A549 (cell line): ENCODE measurements around the gene EPB41L4A. TPM values are rescaled to one million over a fixed set of nuclear protein-coding genes. Genes with fewer than 3 reads are reported as not detected.

Experiments used
- ATAC-seq, 2 experiments: fragments of 200-7000 bp in 1 of 2; fragments of >200 bp in 1 of 2; cut with Nextera tagmentation in 1 of 2; cut with Tn5 transposase in 1 of 2; 3 replicates each; pipeline versions ENCODE4 v1.8.0 to v1.9.1; 2018 to 2020; ENCODE audit warnings: mild to moderate bottlenecking in 1 of 2, moderate library complexity in 1 of 2
- CTCF ChIA-PET: fragments of 300-600 bp; sonication (Branson Sonifier 250); formaldehyde crosslinking; extraction: SDS; loops from one replicate; lab custom pipeline; 2021; ENCODE audit warnings: antibody characterized with exemption, inconsistent platforms; lab: Yijun Ruan, JAX
- POLR2A ChIA-PET: fragments of 350-600 bp; formaldehyde crosslinking; extraction: SDS; loops from one replicate; lab custom pipeline; 2021; ENCODE audit warnings: antibody characterized with exemption, inconsistent platforms; lab: Yijun Ruan, JAX
- DNase-seq, 2 experiments: peaks; one replicate each; pipeline versions ENCODE4 v3.0.0 to v3.0.0-alpha.2; 2011 to 2016; ENCODE audit warnings: low read depth in 1 of 2, low spot score in 1 of 2
- FAIRE-seq: peaks from 2 replicates; lab custom pipeline; 2011; peaks lifted over from hg19 to GRCh38; lab: Jason Lieb, UNC
- H3K27ac ChIP-seq, 2 experiments: fragments of >200 bp; sonication (Bioruptor Twin); formaldehyde crosslinking; 3 replicates each; pipeline ENCODE4 v1.5.1; 2016 to 2017
- H3K4me1 ChIP-seq: fragments of >200 bp; sonication (Bioruptor Twin); formaldehyde crosslinking; 3 replicates; pipeline ENCODE4 v1.6.1; 2016
- H3K4me2 ChIP-seq: fragments of >200 bp; sonication (Bioruptor Twin); formaldehyde crosslinking; 3 replicates; pipeline ENCODE4 v1.6.1; 2016
- H3K4me3 ChIP-seq: fragments of >200 bp; sonication (Bioruptor Twin); formaldehyde crosslinking; 3 replicates; pipeline ENCODE4 v1.5.1; 2016
- H3K9me3 ChIP-seq: fragments of >200 bp; sonication (Bioruptor Twin); formaldehyde crosslinking; 3 replicates; pipeline ENCODE4 v1.6.1; 2016
- EHMT2 ChIP-seq: fragments of 200-600 bp; sonication (generic); IDR thresholded peaks from 2 replicates; pipeline ENCODE4 v1.6.1; 2016; ENCODE audit warnings: antibody characterized with exemption, low read depth, mild to moderate bottlenecking, moderate library complexity
- EP300 ChIP-seq, 2 experiments: fragments of >200 bp; sonication (Bioruptor Twin); formaldehyde crosslinking; IDR thresholded peaks; 2 replicates in 1 of 2; 3 replicates in 1 of 2; pipeline ENCODE4 v1.6.1; 2016 to 2017
- ESRRA ChIP-seq: fragments of 150-350 bp; IDR thresholded peaks from 2 replicates; pipeline ENCODE4 v1.6.1; 2014; ENCODE audit warnings: mild to moderate bottlenecking, low read length, borderline replicate concordance
- HOXB5 ChIP-seq: fragments of 250-450 bp; sonication (Bioruptor Pico); IDR thresholded peaks from 2 replicates; pipeline ENCODE4 v1.5.0; 2020; ENCODE audit warnings: mild to moderate bottlenecking, moderate library complexity
- JUN ChIP-seq, 2 experiments: fragments of >200 bp; sonication (Bioruptor Twin); formaldehyde crosslinking; IDR thresholded peaks; 2 replicates in 1 of 2; 3 replicates in 1 of 2; pipeline ENCODE4 v1.6.1; 2016 to 2017
- JUNB ChIP-seq: fragments of >200 bp; sonication (Bioruptor Twin); formaldehyde crosslinking; IDR thresholded peaks from 2 replicates; pipeline ENCODE4 v1.6.1; 2016
- MAFK ChIP-seq: fragments of 450-650 bp; IDR thresholded peaks from 2 replicates; pipeline ENCODE4 v1.6.1; 2014; ENCODE audit not compliant: partially characterized antibody
- MYC ChIP-seq: IDR thresholded peaks from 2 replicates; pipeline ENCODE4 v1.6.1; 2012; ENCODE audit warnings: mild to moderate bottlenecking, inconsistent platforms, low read length, improper control_type of control experiment, borderline replicate concordance
- NPAS2 ChIP-seq: fragments of 250-450 bp; sonication (Bioruptor Pico); IDR thresholded peaks from 2 replicates; pipeline ENCODE4 v1.8.0; 2022; ENCODE audit warnings: mild to moderate bottlenecking, moderate library complexity, borderline replicate concordance
- PHF8 ChIP-seq: fragments of 200-600 bp; sonication (generic); IDR thresholded peaks from 2 replicates; pipeline ENCODE4 v1.6.1; 2016; ENCODE audit warnings: low read depth, mild to moderate bottlenecking, antibody characterized with exemption, moderate library complexity, borderline replicate concordance
- RAD21 ChIP-seq, 2 experiments: fragments of >200 bp in 1 of 2; sonication (Bioruptor Twin) in 1 of 2; formaldehyde crosslinking in 1 of 2; IDR thresholded peaks in 1 of 2; conservative IDR thresholded peaks in 1 of 2; 2 replicates in 1 of 2; 3 replicates in 1 of 2; pipeline ENCODE4 v1.6.1; 2012 to 2018; ENCODE audit warnings: inconsistent platforms in 1 of 2
- RCOR1 ChIP-seq: fragments of 150-350 bp; IDR thresholded peaks from 2 replicates; pipeline ENCODE4 v1.6.1; 2014; ENCODE audit warnings: antibody characterized with exemption, low read length, low read depth
- RFX5 ChIP-seq: fragments of 450-650 bp; IDR thresholded peaks from 2 replicates; pipeline ENCODE4 v1.7.1; 2014; ENCODE audit warnings: antibody characterized with exemption, mild to moderate bottlenecking, moderate library complexity
- SMC3 ChIP-seq: fragments of >200 bp; sonication (Bioruptor Twin); formaldehyde crosslinking; IDR thresholded peaks from 3 replicates; pipeline ENCODE4 v1.6.1; 2018; ENCODE audit warnings: inconsistent platforms
- ZC3H11A ChIP-seq: fragments of 450-650 bp; IDR thresholded peaks from 2 replicates; pipeline ENCODE4 v1.6.1; 2014; ENCODE audit warnings: antibody characterized with exemption, mild to moderate bottlenecking
- ZNF302 ChIP-seq: fragments of 250-450 bp; sonication (Bioruptor Pico); IDR thresholded peaks from 2 replicates; pipeline ENCODE4 v1.9.0; 2021; ENCODE audit warnings: inconsistent platforms, mild to moderate bottlenecking, moderate library complexity
- ZSCAN20 ChIP-seq: fragments of 250-450 bp; sonication (Bioruptor Pico); IDR thresholded peaks from 2 replicates; pipeline ENCODE4 v1.8.0; 2022; ENCODE audit warnings: mild to moderate bottlenecking, moderate library complexity
- WGBS: methylation state at CpG from one replicate; pipeline ENCODE4 v1.1.6; 2017; ENCODE audit errors: missing lambda C conversion rate; 5-methylcytosine and 5-hydroxymethylcytosine counted together
- polyA plus RNA-seq, 4 experiments: library from polyadenylated mRNA; depleted of rRNA in 3 of 4; stranded (reverse); fragments of >200 nt; fragmentation: RNase III in 1 of 4; extraction: RNeasy Plus Mini Kit Qiagen cat#74134 plus additional on column Dnase treatment in 1 of 4; gene quantifications; 2 replicates in 3 of 4; 3 replicates in 1 of 4; pipeline ENCODE4 v1.2.3, GENCODE V29; 2011 to 2017
- TF ChIP-seq, protein P1 (sequence below): IDR thresholded peaks from 2 replicates; pipeline ENCODE4 v1.6.1; 2012; ENCODE audit warnings: low read depth, borderline replicate concordance
- TF ChIP-seq, protein P2 (sequence below): fragments of 450-650 bp; IDR thresholded peaks from 2 replicates; pipeline ENCODE4 v1.6.1; 2014; ENCODE audit warnings: antibody characterized with exemption
- TF ChIP-seq, protein P3 (sequence below): fragments of >200 bp; sonication (Bioruptor Twin); formaldehyde crosslinking; IDR thresholded peaks from 3 replicates; pipeline ENCODE4 v1.5.1; 2016
- TF ChIP-seq, protein P4 (sequence below): fragments of 250-450 bp; sonication (Bioruptor Pico); IDR thresholded peaks from 2 replicates; pipeline ENCODE4 v1.5.0; 2020; ENCODE audit warnings: low read depth, mild to moderate bottlenecking, moderate library complexity

The EPB41L4A gene
- polyA plus RNA-seq, 2 of the 4 experiments (the other 2 are of a cell fraction), result 1.3 to 4.4 TPM

DNA sequence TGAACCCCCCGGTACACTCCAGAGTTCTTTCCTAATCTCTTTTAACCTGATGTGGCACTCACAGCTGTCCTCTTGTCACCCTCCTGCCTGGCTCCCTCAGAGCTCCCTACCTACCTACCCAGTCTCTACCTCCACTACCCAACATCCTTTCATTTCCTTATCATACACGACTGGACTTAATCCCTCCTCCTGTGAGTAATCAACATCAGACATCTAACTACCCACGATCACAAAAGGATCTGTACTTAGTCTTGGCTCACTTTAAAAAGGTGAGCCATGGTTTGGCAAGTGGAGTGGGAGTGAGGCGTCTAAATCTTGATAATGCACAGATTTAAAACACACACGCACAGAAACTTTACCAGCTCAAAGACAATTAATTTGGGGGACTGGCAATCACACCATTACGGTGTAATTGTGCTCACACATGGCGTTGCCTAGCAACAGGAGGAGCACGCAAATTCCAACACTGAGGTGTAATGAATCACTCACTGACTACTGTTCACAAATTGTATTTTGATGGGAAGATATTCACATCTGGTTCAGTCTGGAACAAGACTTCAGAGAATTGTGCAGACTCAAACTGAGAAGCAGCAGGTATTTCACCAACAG lies 235.9 kb downstream of the EPB41L4A start:
- Histone ChIP-seq H3K4me2 (peak overlapping the region; percentile 15; the same call in 1 of the 3 replicates), H3K27ac (no peak overlapping the region; a peak in 1 of 6 replicates), H3K4me1 (peaks cover 13% of the 10 kb centered on the region; the same call in 1 of the 3 replicates), H3K9me3 (no peaks in the 10 kb centered on the region), H3K4me3 (no peak overlapping the region)
- no peak for FAIRE-seq
- ChIA-PET CTCF (interaction anchor here (1.6 kb wide), 1 partner anchor 237 kb away, joined by 5 read pairs; no protein-coding TSS in a partner anchor), POLR2A (no interaction called here)
- TF ChIP-seq ESRRA (no peak), PHF8 (no peak), NPAS2 (CRISPR knock-in tag) (no peak), JUNB (no peak)
- DNase-seq, result peak in 1 of 2 experiments; percentile 26
- WGBS, result 50% methylated on average over 8 of the region's 8 CpGs
- ATAC-seq, result peak; percentile 51 to 67; a peak in 3 of 6 replicates

DNA sequence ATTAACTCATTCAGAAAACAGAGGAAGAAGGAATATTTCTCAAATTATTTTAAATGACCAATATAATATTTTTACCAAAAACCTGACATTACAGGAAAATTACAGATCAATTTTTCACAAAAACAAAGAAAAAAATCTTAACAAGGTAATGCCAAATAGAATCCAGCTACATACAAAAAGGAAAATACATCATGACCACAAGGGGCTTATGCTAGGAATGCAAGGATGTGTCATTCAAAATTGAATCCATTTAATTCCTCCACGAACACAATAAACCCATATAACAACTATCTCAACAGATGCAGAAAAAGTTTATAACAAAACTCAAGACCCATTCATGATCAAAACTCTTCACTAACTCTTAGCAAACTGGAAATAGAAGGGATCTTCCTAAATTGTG lies 239.8 kb downstream of the EPB41L4A start:
- 57% methylated on average over 1 of the region's 1 CpG for WGBS
- ChIA-PET POLR2A (no interaction called here), CTCF (no interaction called here)
- FAIRE-seq (no peak), DNase-seq (no peak), ATAC-seq (no peak)
- TF ChIP-seq MYC, result no peak
- TF ChIP-seq PHF8, result no peak
- no peak for TF ChIP-seq RCOR1
- TF ChIP-seq ZSCAN20 (CRISPR knock-in tag), result no peak
- TF ChIP-seq MAFK, result no peak
- TF ChIP-seq ZNF302 (CRISPR knock-in tag), result no peak
- TF ChIP-seq EHMT2, result no peak
- TF ChIP-seq, protein P1, sequence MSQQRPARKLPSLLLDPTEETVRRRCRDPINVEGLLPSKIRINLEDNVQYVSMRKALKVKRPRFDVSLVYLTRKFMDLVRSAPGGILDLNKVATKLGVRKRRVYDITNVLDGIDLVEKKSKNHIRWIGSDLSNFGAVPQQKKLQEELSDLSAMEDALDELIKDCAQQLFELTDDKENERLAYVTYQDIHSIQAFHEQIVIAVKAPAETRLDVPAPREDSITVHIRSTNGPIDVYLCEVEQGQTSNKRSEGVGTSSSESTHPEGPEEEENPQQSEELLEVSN, result no peak
- TF ChIP-seq, protein P2, sequence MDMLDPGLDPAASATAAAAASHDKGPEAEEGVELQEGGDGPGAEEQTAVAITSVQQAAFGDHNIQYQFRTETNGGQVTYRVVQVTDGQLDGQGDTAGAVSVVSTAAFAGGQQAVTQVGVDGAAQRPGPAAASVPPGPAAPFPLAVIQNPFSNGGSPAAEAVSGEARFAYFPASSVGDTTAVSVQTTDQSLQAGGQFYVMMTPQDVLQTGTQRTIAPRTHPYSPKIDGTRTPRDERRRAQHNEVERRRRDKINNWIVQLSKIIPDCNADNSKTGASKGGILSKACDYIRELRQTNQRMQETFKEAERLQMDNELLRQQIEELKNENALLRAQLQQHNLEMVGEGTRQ, result no peak
- TF ChIP-seq ZC3H11A, result no peak
- TF ChIP-seq SMC3, result no peak
- no peak for TF ChIP-seq JUN (IDR thresholded peaks at IDR 0.05)
- no peak for TF ChIP-seq HOXB5
- TF ChIP-seq RFX5, result no peak
- H3K27ac ChIP-seq, result no peak overlapping the region
- no peak overlapping the region for H3K4me3 ChIP-seq
- no peaks in the 10 kb centered on the region for H3K9me3 ChIP-seq
- no peak overlapping the region for H3K4me2 ChIP-seq
- H3K4me1 ChIP-seq, result peaks cover 17% of the 10 kb centered on the region; the same call in 1 of the 3 replicates

DNA sequence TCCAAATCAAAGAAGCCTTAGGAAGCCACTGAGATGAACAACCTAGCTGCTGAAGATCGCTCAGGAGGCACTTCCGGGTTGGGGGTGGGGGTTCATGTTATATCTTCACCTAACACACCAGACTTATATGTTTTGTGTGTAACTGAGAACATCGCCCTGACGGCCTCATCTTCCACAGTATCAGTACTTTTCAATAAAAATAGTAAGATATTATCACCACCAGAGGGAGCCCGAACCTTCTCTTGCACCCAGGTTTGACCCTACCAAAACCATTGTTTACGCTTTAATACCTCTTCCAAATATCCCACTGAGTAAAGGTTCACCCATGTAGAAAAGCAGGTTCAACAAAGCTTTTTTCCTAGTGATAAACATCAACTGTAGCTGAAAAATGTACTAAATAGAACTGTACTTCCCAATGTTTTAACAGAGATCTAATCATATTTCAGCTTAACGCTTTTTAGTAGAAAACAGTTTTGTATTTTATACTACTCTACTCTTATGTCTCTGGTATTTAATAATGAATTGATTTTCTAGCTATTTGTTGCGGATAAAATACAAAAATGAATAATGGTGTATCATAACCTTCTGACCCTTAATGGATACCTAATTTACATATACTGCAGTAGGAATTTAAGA lies 244.0 kb downstream of the EPB41L4A start:
- POLR2A ChIA-PET, result no interaction called here
- no peaks in the 10 kb centered on the region for H3K9me3 ChIP-seq
- TF ChIP-seq RAD21 (conservative IDR thresholded peaks at IDR 0.05 in 1 of 2, IDR thresholded peaks at IDR 0.05 in 1 of 2) (peak; percentile 77 to 79), EHMT2 (no peak), EP300 (IDR thresholded peaks at IDR 0.05) (no peak), SMC3 (peak; percentile 87)
- TF ChIP-seq, protein P3, sequence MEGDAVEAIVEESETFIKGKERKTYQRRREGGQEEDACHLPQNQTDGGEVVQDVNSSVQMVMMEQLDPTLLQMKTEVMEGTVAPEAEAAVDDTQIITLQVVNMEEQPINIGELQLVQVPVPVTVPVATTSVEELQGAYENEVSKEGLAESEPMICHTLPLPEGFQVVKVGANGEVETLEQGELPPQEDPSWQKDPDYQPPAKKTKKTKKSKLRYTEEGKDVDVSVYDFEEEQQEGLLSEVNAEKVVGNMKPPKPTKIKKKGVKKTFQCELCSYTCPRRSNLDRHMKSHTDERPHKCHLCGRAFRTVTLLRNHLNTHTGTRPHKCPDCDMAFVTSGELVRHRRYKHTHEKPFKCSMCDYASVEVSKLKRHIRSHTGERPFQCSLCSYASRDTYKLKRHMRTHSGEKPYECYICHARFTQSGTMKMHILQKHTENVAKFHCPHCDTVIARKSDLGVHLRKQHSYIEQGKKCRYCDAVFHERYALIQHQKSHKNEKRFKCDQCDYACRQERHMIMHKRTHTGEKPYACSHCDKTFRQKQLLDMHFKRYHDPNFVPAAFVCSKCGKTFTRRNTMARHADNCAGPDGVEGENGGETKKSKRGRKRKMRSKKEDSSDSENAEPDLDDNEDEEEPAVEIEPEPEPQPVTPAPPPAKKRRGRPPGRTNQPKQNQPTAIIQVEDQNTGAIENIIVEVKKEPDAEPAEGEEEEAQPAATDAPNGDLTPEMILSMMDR, result peak; percentile 88
- TF ChIP-seq, protein P4, sequence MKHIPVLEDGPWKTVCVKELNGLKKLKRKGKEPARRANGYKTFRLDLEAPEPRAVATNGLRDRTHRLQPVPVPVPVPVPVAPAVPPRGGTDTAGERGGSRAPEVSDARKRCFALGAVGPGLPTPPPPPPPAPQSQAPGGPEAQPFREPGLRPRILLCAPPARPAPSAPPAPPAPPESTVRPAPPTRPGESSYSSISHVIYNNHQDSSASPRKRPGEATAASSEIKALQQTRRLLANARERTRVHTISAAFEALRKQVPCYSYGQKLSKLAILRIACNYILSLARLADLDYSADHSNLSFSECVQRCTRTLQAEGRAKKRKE (CRISPR knock-in tag), result no peak
- H3K27ac ChIP-seq, result no peak overlapping the region
- 0 out of 3 replicates have a peak, but pooled peaks cover 4% of the 10 kb centered on the region for H3K4me1 ChIP-seq
- CTCF ChIA-PET, result interaction anchor here (0.7 to 6.1 kb wide), 24 partner anchors 9 to 1440 kb away, joined by 3 to 84 read pairs (median 4); partner anchors contain the start of gene EPB41L4A
- FAIRE-seq (peak; percentile 49), ATAC-seq (peak; percentile 58 to 89; a peak in 5 of 6 replicates), DNase-seq (peak; percentile 47 to 63)
- peak overlapping the region; percentile 61 for H3K4me2 ChIP-seq
- no peak overlapping the region for H3K4me3 ChIP-seq
- 25% methylated on average over 8 of the region's 8 CpGs for WGBS
